BLaER1 treated with 17β-estradiol and CSF1 and Interleukin-3, amounts not matched to agents 10 nM and 100 nM (cell line): ENCODE measurements around the gene SAMD7.

ENCODE experiments used
- H3K27ac ChIP-seq, 11 experiments: shearing (Covaris generic); formaldehyde crosslinking; 2 replicates each; pipeline ENCODE4 v1.8.1; 2022
- H3K27me3 ChIP-seq, 11 experiments: shearing (Covaris generic); formaldehyde crosslinking; 2 replicates each; pipeline ENCODE4 v1.8.1; 2022
- H3K36me3 ChIP-seq, 11 experiments: shearing (Covaris generic); formaldehyde crosslinking; 2 replicates each; pipeline ENCODE4 v1.8.1; 2022
- H3K4me1 ChIP-seq, 10 experiments: shearing (Covaris generic); formaldehyde crosslinking; 2 replicates each; pipeline ENCODE4 v1.8.1; 2022
- H3K4me2 ChIP-seq, 11 experiments: shearing (Covaris generic); formaldehyde crosslinking; 2 replicates each; pipeline ENCODE4 v1.8.1; 2022
- H3K4me3 ChIP-seq, 10 experiments: shearing (Covaris generic); formaldehyde crosslinking; 2 replicates each; pipeline ENCODE4 v1.8.1; 2022
- H3K9ac ChIP-seq, 11 experiments: shearing (Covaris generic); formaldehyde crosslinking; 2 replicates each; pipeline ENCODE4 v1.8.1; 2022
- H3K9me3 ChIP-seq, 11 experiments: shearing (Covaris generic); formaldehyde crosslinking; replicated peaks in 1 of 11; 2 replicates each; pipeline ENCODE4 v1.8.1; 2022
- H4K20me1 ChIP-seq, 11 experiments: shearing (Covaris generic); formaldehyde crosslinking; 2 replicates each; pipeline ENCODE4 v1.8.1; 2022
- Cebpa-rat ChIP-seq, 11 experiments: shearing (Covaris generic); IDR thresholded peaks; 2 replicates each; pipeline ENCODE4 v1.8.1; 2022

SAMD7 gene

DNA sequence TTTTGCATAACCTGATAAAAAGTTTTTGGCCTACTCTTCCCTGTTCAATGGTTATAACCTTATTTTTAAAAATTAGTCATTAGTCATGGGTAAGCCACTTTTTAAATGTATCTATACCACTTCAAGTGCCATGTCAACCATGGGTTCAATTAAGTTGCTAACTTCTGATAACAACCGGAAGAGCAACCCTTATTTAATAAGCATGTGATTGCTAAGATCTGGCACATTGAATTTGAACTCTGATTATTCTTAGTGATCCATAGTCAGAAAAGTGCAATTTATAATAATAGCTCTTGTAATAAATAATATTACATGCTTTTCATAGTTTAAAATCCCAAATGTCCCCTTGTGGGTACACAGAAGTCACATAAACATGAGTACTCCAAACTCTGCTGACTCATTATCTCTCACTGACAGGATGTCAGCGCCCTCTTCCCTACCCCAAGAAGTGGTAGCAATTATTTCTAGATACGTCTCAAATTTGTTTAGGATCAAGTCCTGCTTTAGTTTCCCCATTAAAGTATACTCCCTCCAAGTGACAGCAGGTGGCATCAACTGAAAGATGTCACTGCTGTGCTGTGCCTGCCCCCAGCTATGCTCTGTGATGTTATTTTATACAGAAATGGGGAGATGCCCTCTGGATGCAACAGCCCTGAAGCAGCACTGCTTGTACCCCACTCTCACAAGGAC is 18.6 kb downstream of the SAMD7 start:
- Histone ChIP-seq H3K4me1 (peaks cover 27 to 52% (median 45%) of the 10 kb centered on the region in 10 experiments), H3K27me3 (no peaks in the 10 kb centered on the region), H3K36me3 (no peaks in the 10 kb centered on the region), H3K4me2 (peak overlapping the region; percentile 8 to 84 (median 76); a peak in 16 of 22 replicates), H3K4me3 (no peak overlapping the region), H3K9ac (no peak overlapping the region), H4K20me1 (no peaks in the 10 kb centered on the region), H3K9me3 (no peaks in the 10 kb centered on the region), H3K27ac (peak overlapping the region in 1 of 11 experiments; percentile 1; a peak in 1 of 22 replicates)
- TF ChIP-seq Cebpa-rat (IDR thresholded peaks at IDR 0.05) = no peak

DNA sequence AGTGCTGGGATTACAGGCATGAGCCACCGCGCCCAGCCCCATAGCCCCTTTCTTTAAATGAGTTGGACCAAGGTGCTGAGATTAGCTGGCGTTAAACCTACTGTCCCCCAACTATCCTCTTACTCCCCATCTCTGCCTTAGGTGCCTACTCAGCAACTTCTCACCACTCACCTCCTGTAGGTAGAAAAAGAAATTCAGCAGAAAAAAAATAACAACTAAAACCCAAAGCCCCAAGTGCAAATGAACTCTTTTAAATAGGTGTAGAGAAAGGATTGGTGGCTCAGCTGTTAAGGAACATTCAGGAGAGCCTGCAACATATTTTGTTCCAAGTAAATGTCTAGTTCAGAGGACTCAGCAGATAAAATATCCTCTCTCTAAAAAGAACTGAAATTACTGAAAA is 19.5 kb downstream of the SAMD7 start:
- Histone ChIP-seq H3K27me3 (no peaks in the 10 kb centered on the region), H3K27ac (peak overlapping the region in 1 of 11 experiments; percentile 1; a peak in 1 of 22 replicates), H3K36me3 (no peaks in the 10 kb centered on the region), H3K9me3 (no peaks in the 10 kb centered on the region), H4K20me1 (no peaks in the 10 kb centered on the region), H3K4me1 (peaks cover 27 to 54% (median 45%) of the 10 kb centered on the region in 10 experiments), H3K9ac (no peak overlapping the region), H3K4me3 (no peak overlapping the region), H3K4me2 (peak overlapping the region in 10 of 11 experiments; percentile 8 to 84 (median 76); a peak in 17 of 22 replicates)
- TF ChIP-seq Cebpa-rat (IDR thresholded peaks at IDR 0.05) = no peak

GRCh38 chr3:169931747-169932520 is 20.6 kb downstream of the SAMD7 start:
- H3K4me1 ChIP-seq = peaks cover 27 to 54% (median 45%) of the 10 kb centered on the region in 10 experiments
- peak overlapping the region in 9 of 10 experiments; percentile 0 to 39 (median 14); a peak in 6 of 20 replicates for H3K4me3 ChIP-seq
- H3K9ac ChIP-seq = peak overlapping the region in 4 of 11 experiments; percentile 15 to 48 (median 30); a peak in 7 of 22 replicates
- no peak for TF ChIP-seq Cebpa-rat (IDR thresholded peaks at IDR 0.05)
- peak overlapping the region; percentile 63 to 84 (median 76) for H3K4me2 ChIP-seq
- H4K20me1 ChIP-seq = no peaks in the 10 kb centered on the region
- H3K36me3 ChIP-seq = no peaks in the 10 kb centered on the region
- no peaks in the 10 kb centered on the region for H3K27me3 ChIP-seq
- H3K9me3 ChIP-seq = no peaks in the 10 kb centered on the region
- H3K27ac ChIP-seq = peak overlapping the region in 9 of 11 experiments; percentile 32 to 60 (median 53); a peak in 17 of 22 replicates

GRCh38 chr3:169939320-169939719 is 27.9 kb downstream of the SAMD7 start:
- H3K4me2 ChIP-seq = peak overlapping the region in 9 of 11 experiments; percentile 44 to 83 (median 78); a peak in 18 of 22 replicates
- H3K36me3 ChIP-seq = no peaks in the 10 kb centered on the region; a peak in 1 of 22 replicates
- peaks cover 20 to 72% (median 41%) of the 10 kb centered on the region in 10 experiments for H3K4me1 ChIP-seq
- peaks cover 0 to 6% (median 0%) of the 10 kb centered on the region in 11 experiments; a peak in 5 of 22 replicates for H3K9me3 ChIP-seq
- no peak overlapping the region for H3K4me3 ChIP-seq
- H3K9ac ChIP-seq = peak overlapping the region in 2 of 11 experiments; percentile 66 to 67; a peak in 2 of 22 replicates
- peak overlapping the region in 6 of 11 experiments; percentile 66 to 85 (median 74); a peak in 12 of 22 replicates for H3K27ac ChIP-seq
- no peak for TF ChIP-seq Cebpa-rat (IDR thresholded peaks at IDR 0.05)
- no peaks in the 10 kb centered on the region for H3K27me3 ChIP-seq
- no peaks in the 10 kb centered on the region for H4K20me1 ChIP-seq

DNA sequence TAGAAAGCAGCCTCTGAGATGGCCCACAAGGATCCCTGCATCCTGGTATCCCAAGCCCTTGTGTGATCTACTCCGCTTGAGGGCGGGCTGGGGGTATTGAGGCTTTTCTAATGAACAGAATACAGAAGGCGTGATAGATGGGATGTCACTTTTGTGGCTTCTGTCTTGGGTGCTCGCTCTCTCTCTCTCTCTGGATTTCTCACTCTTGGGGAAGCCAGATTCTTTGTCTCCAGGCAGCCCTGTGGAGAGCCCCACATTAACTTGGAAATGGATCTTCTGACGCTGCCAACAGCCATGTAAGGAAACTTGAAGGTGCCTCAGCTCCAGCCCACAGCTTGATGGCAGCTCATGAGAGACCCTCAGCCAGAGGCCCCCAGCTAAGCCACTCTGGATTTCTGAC is 28.4 kb downstream of the SAMD7 start:
- H3K4me3 ChIP-seq = peak overlapping the region in 1 of 10 experiments; percentile 14; a peak in 2 of 20 replicates
- no peaks in the 10 kb centered on the region; a peak in 1 of 22 replicates for H3K36me3 ChIP-seq
- peak overlapping the region in 8 of 11 experiments; percentile 39 to 85 (median 70); a peak in 16 of 22 replicates for H3K27ac ChIP-seq
- peaks cover 24 to 72% (median 46%) of the 10 kb centered on the region in 10 experiments for H3K4me1 ChIP-seq
- H4K20me1 ChIP-seq = no peaks in the 10 kb centered on the region
- TF ChIP-seq Cebpa-rat (IDR thresholded peaks at IDR 0.05) = no peak
- peak overlapping the region; percentile 44 to 83 (median 75) for H3K4me2 ChIP-seq
- H3K9me3 ChIP-seq = peaks cover 0 to 6% (median 0%) of the 10 kb centered on the region in 11 experiments; a peak in 5 of 22 replicates
- peak overlapping the region in 6 of 11 experiments; percentile 2 to 67 (median 50); a peak in 8 of 22 replicates for H3K9ac ChIP-seq
- no peaks in the 10 kb centered on the region for H3K27me3 ChIP-seq

DNA sequence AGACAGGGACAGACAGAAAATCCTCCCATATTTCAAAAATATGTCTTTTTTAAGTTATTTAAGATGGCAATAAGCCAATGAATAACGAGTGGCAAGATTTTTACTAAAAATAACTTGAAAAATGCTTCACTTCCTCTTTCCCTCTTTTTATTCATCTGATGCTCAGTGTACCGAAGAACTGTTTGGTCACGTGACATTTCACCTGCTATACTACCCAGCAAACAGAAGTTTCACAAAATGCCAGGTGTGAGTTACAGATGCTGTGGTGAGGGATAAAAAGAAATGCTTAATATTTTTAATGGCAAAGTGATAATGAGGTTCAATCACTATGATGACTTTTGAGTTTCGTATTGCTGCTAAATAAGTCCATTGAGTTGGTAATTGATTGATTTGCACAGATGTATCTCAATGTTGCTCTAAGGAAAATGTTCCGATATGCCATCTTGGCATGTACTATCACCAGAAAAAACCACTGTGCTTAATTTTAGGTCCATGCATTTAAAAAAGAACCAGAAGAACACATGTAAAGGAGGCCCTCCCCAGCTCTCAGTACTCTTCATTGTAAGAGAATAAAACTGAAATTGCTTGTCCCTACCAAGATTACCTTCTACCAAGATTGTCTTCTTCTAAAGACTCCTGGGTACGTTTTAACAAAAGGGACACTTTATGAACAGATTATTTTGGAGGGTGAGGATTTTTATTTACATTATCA is 29.3 kb downstream of the SAMD7 start:
- H4K20me1 ChIP-seq = no peaks in the 10 kb centered on the region
- H3K9ac ChIP-seq = peak overlapping the region in 4 of 11 experiments; percentile 43 to 67 (median 62); a peak in 5 of 22 replicates
- H3K27me3 ChIP-seq = no peaks in the 10 kb centered on the region
- no peaks in the 10 kb centered on the region; a peak in 1 of 22 replicates for H3K36me3 ChIP-seq
- peaks cover 33 to 77% (median 54%) of the 10 kb centered on the region in 10 experiments for H3K4me1 ChIP-seq
- H3K27ac ChIP-seq = peak overlapping the region in 8 of 11 experiments; percentile 39 to 85 (median 70); a peak in 16 of 22 replicates
- peaks cover 0 to 6% (median 0%) of the 10 kb centered on the region in 11 experiments; a peak in 5 of 22 replicates for H3K9me3 ChIP-seq
- no peak for TF ChIP-seq Cebpa-rat (IDR thresholded peaks at IDR 0.05)
- peak overlapping the region in 2 of 10 experiments; percentile 14 to 25; a peak in 3 of 20 replicates for H3K4me3 ChIP-seq
- H3K4me2 ChIP-seq = peak overlapping the region; percentile 44 to 83 (median 75)

- H3K4me3 ChIP-seq = peak overlapping the region in 1 of 10 experiments; percentile 10; a peak in 1 of 20 replicates
- peak overlapping the region; percentile 55 to 83 (median 72) for H3K4me2 ChIP-seq
These were observed 33.9 kb downstream of the SAMD7 start for GRCh38 chr3:169945313-169945712.

GRCh38 chr3:169946336-169946735 is 35.0 kb downstream of the SAMD7 start:
- peak overlapping the region in 8 of 11 experiments; percentile 31 to 79 (median 60); a peak in 13 of 22 replicates for H3K27ac ChIP-seq
- H3K4me2 ChIP-seq = peak overlapping the region; percentile 55 to 83 (median 72)
- H3K4me1 ChIP-seq = peaks cover 26 to 83% (median 48%) of the 10 kb centered on the region in 10 experiments
- H3K4me3 ChIP-seq = no peak overlapping the region
- H3K27me3 ChIP-seq = no peaks in the 10 kb centered on the region
- no peak for TF ChIP-seq Cebpa-rat (IDR thresholded peaks at IDR 0.05)
- no peaks in the 10 kb centered on the region for H4K20me1 ChIP-seq
- peak overlapping the region in 1 of 11 experiments; percentile 64; a peak in 1 of 22 replicates for H3K9ac ChIP-seq
- peaks cover 0 to 9% (median 6%) of the 10 kb centered on the region in 11 experiments; a peak in 8 of 22 replicates for H3K9me3 ChIP-seq
- no peaks in the 10 kb centered on the region; a peak in 1 of 22 replicates for H3K36me3 ChIP-seq

More at GRCh38 chr3:169945313-169945712, 33.9 kb downstream of the SAMD7 start:
- Histone ChIP-seq H3K9ac (peak overlapping the region in 9 of 11 experiments; percentile 10 to 64 (median 46); a peak in 13 of 22 replicates), H3K27ac (peak overlapping the region; percentile 43 to 79 (median 59); a peak in 21 of 22 replicates), H3K4me1 (peaks cover 36 to 93% (median 58%) of the 10 kb centered on the region in 10 experiments), H3K27me3 (no peaks in the 10 kb centered on the region), H3K9me3 (peaks cover 0 to 6% (median 0%) of the 10 kb centered on the region in 11 experiments; a peak in 5 of 22 replicates), H4K20me1 (no peaks in the 10 kb centered on the region), H3K36me3 (no peaks in the 10 kb centered on the region; a peak in 1 of 22 replicates)
- TF ChIP-seq Cebpa-rat (IDR thresholded peaks at IDR 0.05) = no peak
